Spleen (tissue), 7 donors: ENCODE data around the gene PTPN6.

Experiments
- POLR2A ChIP-seq, 3 donors: fragments of 450-650 bp; IDR thresholded peaks; one replicate each; pipeline ENCODE4 v1.5.1; 2017; ENCODE audit warnings: antibody characterized with exemption in 3 of 3, mild to moderate bottlenecking in 1 of 3
- TF ChIP-seq, protein P1 (sequence below), 11 experiments: fragments of 200-600 bp in 7 of 11; fragments of 450-650 bp in 4 of 11; sonication (generic) in 4 of 11; IDR thresholded peaks in 8 of 11; conservative IDR thresholded peaks in 3 of 11; 1 replicate in 7 of 11; 2 replicates in 4 of 11; pipeline versions ENCODE4 v1.4.0 to v1.8.0; 2016 to 2021; ENCODE audit warnings: antibody characterized with exemption in 11 of 11, inconsistent platforms in 4 of 11, mild to moderate bottlenecking in 1 of 11
- donor health status: DM: no; HTN: no; CAD: no; lungs with moderate emphysema.
- donor health status: DM: no; HTN: no; CAD: no.
- donor health status: DM: no; HTN: no; CAD: no.

DNA sequence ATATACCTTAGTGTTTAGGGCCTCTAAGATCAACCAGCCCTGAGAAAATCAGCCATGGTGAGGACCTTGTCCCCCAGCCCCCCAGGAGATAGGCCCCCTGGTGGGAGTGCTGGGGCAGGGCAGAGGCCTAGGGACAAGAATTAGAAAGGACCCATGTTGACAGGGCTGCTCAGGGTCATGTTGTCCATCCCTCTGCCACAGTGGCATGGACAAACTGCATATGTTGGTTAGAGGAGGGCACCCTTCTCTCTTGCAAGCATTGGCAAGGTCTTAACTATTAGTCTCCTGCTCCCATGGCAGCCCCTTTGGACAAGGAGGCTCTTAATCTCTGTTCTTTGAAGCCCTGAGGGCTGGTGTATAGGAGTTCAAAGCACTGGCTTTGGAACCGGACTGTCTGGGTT lies 755 bp upstream of the PTPN6 start:
- TF ChIP-seq, protein P1, sequence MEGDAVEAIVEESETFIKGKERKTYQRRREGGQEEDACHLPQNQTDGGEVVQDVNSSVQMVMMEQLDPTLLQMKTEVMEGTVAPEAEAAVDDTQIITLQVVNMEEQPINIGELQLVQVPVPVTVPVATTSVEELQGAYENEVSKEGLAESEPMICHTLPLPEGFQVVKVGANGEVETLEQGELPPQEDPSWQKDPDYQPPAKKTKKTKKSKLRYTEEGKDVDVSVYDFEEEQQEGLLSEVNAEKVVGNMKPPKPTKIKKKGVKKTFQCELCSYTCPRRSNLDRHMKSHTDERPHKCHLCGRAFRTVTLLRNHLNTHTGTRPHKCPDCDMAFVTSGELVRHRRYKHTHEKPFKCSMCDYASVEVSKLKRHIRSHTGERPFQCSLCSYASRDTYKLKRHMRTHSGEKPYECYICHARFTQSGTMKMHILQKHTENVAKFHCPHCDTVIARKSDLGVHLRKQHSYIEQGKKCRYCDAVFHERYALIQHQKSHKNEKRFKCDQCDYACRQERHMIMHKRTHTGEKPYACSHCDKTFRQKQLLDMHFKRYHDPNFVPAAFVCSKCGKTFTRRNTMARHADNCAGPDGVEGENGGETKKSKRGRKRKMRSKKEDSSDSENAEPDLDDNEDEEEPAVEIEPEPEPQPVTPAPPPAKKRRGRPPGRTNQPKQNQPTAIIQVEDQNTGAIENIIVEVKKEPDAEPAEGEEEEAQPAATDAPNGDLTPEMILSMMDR (IDR thresholded peaks at IDR 0.05 in 8 of 11, conservative IDR thresholded peaks at IDR 0.05 in 3 of 11) = peak in 4 of 11 experiments; percentile 15 to 54 (median 32)
- TF ChIP-seq POLR2A (IDR thresholded peaks at IDR 0.05) = no peak
